Stimulated activated memory B cell treated with anti-CD40 and anti-IgM and Interleukin-4, amounts not matched to agents 10 μg/mL and 1 μg/mL and 100 μg/mL, for 72 hours (primary cell): ENCODE results near the gene NOXA1.

Source experiments
- ATAC-seq: fragments of 150-1000 bp; cut with Tn5 transposase; 2 replicates; pipeline ENCODE4 v1.10.0; 2021
- H3K27ac Mint-ChIP-seq: one replicate; pipeline ENCODE4 v1.8.0; 2022; ENCODE audit warnings: mild to moderate bottlenecking, mixed read lengths
- H3K27me3 Mint-ChIP-seq: one replicate; pipeline ENCODE4 v1.8.0; 2022; ENCODE audit warnings: mixed read lengths
- H3K36me3 Mint-ChIP-seq: one replicate; pipeline ENCODE4 v1.8.0; 2022; ENCODE audit warnings: mixed read lengths
- H3K4me1 Mint-ChIP-seq: one replicate; pipeline ENCODE4 v1.8.0; 2022; ENCODE audit warnings: mixed read lengths
- H3K4me3 Mint-ChIP-seq: one replicate; pipeline ENCODE4 v1.8.0; 2022; ENCODE audit warnings: mild to moderate bottlenecking, moderate library complexity, mixed read lengths
- H3K9me3 Mint-ChIP-seq: one replicate; pipeline ENCODE4 v1.8.0; 2022; ENCODE audit warnings: mixed read lengths

NOXA1 gene

DNA sequence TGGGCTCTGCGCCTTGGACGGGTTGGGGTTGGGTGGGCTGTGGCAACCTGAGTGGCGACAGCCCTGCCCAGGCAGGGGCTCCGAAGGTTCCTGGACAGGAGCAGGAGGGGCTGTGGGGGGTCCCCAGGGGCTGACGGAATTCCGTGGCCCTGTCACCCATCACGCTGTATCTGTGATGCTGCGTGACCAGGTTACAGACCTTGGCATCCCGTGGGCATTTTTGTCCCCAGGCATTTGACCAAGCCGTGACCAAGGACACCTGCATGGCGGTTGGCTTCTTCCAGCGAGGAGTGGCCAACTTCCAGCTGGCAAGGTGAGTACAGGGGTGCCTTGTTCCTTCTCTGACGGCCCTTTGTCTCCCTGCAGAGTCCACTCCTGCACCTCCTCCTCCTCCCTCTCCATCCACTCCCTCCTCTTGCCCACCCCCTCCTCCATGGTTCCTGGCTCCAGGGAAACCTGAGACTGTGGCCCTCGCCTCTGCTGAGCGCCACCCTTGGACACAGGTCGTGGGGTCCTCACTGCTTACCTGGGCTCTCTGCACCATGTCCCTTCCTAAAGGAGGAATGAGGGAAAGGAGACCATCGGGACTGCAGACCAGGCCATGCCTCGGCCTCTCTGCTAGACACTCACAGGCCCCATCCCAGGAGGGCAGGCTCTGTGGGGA lies 3.0 kb downstream of the NOXA1 start:
- peaks cover 4% of the 10 kb centered on the region for H3K27me3 Mint-ChIP-seq
- no peak overlapping the region for H3K27ac Mint-ChIP-seq
- peaks cover 26% of the 10 kb centered on the region for H3K4me1 Mint-ChIP-seq
- no peaks in the 10 kb centered on the region for H3K9me3 Mint-ChIP-seq
- H3K4me3 Mint-ChIP-seq = no peak overlapping the region
- no peak for ATAC-seq
- H3K36me3 Mint-ChIP-seq = no peaks in the 10 kb centered on the region

DNA sequence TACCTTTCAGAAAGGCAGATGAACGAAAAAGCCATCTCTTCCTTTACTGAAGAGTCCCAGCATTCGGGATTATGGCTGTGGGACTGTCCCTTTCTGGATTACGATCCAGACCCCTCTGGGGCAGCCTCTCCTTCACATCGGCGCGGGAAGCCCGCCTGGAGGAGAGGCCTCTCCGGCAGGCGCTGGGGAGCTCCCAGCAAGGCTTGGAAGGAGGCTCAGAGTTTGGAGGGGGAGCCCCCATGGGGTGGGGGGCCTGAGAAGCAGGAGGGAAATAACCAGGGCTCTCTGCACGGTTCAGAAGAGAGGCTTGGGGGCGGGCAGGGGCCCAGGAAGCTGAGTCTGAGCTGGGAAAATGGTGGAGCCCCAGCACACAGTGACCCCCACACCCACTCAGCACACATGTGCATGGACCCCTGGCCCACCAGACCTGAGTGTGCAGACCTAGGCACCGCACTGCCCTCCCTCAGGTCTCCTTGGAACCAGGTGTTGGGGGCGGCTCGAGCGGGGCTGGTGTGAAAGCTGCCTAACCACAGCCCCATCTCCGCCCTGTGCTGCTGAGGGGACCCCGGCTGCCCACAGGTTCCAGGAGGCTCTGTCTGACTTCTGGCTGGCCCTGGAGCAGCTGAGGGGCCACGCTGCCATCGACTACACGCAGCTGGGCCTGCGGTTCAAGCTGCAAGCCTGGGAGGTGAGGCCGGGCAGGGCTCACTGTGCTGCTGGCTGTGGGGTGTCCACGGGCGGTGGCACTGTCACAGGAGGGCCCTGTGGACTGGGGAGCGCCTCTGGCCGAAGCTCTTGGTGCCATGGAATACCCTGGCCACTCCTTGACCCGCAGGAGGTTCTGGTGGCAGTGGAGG lies 4.5 kb downstream of the NOXA1 start:
- Mint-ChIP-seq H3K9me3 (no peaks in the 10 kb centered on the region), H3K36me3 (no peaks in the 10 kb centered on the region), H3K27ac (no peak overlapping the region)

DNA sequence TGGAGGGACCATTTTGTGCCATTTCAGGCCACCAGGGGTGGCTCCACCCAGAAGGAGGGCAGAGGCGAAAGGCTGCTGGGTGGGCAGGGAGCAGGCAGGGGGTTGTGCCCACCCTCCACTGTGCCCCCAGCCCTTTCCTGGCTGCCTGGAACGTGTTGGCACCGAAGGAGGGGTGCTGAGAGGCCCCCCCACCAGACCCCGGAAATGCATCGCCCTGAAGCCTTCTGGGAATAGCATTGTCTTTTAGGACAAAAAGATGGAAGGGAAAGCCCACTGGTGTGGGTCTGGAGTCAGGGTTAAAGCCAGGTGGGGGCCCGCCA lies 5.1 kb downstream of the NOXA1 start:
- Mint-ChIP-seq H3K4me3 (no peak overlapping the region), H3K36me3 (no peaks in the 10 kb centered on the region), H3K9me3 (no peaks in the 10 kb centered on the region), H3K27ac (no peak overlapping the region), H3K27me3 (peaks cover 13% of the 10 kb centered on the region), H3K4me1 (peaks cover 21% of the 10 kb centered on the region)
- no peak for ATAC-seq

More for the DNA sequence above, 4.5 kb downstream of the NOXA1 start:
- Mint-ChIP-seq H3K4me3 (no peak overlapping the region), H3K27me3 (peaks cover 13% of the 10 kb centered on the region), H3K4me1 (peaks cover 21% of the 10 kb centered on the region)
- no peak for ATAC-seq

DNA sequence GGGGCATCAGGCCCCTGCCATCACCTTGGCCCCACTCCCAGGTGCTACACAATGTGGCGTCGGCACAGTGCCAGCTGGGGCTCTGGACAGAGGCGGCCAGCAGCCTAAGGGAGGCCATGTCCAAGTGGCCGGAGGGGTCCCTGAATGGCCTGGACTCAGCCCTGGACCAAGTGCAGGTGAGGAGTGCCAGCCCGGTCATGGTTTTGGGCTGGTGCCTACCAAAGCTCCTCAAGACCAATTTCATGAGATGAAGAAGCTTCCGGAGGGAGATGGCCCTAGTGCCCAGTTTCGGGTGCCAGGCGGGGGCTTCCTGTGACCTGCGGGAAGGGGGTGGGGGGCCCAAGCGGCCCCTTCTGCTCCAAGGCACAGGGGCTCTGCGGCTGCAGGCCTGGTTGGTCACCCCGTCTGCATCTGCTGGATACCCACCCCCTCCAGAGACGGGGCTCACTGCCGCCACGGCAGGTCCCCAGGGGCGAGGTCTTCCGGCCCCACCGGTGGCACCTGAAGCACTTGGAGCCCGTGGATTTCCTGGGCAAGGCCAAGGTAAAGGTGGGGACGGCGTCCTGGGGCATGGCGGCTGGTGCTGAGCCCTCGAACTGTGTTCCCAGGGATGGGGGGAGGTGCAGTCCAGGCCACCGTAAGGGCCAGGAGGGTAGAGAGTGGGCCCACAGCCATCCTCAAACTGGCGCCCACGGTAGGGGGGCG lies 5.8 kb downstream of the NOXA1 start:
- ATAC-seq = no peak
- Mint-ChIP-seq H3K27ac (no peak overlapping the region), H3K4me3 (peak overlapping the region; percentile 58), H3K9me3 (no peaks in the 10 kb centered on the region), H3K4me1 (peaks cover 21% of the 10 kb centered on the region), H3K27me3 (peaks cover 13% of the 10 kb centered on the region), H3K36me3 (no peaks in the 10 kb centered on the region)

DNA sequence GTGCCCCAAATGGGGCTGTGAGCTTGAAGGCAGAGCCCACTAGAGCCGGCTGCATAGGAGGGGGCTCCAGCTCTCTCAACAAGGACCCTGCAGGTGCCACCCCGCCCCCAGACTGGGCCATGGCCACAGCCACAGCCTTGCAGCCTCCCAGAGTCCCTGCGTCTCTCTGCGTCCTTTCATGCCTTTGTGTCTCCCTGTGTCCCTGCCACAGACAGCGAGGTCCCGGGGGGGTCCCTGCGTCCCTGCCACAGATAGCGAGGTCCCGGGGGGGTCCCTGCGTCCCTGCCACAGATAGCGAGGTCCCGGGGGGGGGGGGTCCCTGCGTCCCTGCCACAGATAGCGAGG lies 6.3 kb downstream of the NOXA1 start:
- Mint-ChIP-seq H3K36me3 (no peaks in the 10 kb centered on the region), H3K4me1 (peaks cover 19% of the 10 kb centered on the region), H3K27ac (no peak overlapping the region), H3K4me3 (peak overlapping the region; percentile 58), H3K27me3 (peaks cover 18% of the 10 kb centered on the region), H3K9me3 (no peaks in the 10 kb centered on the region)
- no peak for ATAC-seq

DNA sequence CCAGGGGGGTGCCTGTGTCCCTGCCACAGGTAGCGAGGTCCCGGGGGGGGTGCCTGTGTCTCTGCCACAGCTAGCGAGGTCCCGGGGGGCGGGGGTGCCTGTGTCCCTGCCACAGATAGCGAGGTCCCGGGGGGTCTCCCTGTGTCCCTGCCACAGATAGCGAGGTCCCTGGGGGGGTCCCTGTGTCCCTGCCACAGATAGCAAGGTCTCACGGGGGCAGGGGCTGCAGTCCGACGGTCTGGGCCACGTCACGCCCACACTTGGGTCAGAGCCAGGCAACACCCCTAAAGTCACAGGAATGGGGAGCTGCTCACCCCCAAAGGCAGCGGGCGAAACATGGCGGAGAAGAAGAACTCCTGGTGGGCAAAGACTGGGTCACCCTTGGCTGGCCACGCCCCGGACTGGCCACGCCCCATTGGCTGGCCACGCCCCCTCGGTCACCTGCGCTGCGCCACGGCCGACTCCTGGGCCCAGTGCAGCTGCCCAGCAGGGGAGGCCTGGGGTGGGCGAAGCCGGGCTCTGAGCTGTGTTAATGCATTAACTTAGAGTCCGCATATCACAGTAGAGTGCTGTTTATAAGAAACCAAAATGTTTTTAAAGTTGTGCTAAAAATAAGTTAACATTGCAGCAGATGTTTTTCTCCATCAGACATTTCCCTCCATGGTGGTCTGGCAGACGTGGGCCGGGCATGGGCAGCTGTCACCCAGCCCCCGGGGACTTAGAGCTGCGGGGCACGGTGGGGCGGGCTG lies 7.0 kb downstream of the NOXA1 start:
- peak; percentile 45 for ATAC-seq
- Mint-ChIP-seq H3K4me3 (peak overlapping the region; percentile 47), H3K4me1 (peaks cover 14% of the 10 kb centered on the region), H3K27me3 (peaks cover 24% of the 10 kb centered on the region), H3K9me3 (no peaks in the 10 kb centered on the region), H3K36me3 (no peaks in the 10 kb centered on the region), H3K27ac (no peak overlapping the region)

DNA sequence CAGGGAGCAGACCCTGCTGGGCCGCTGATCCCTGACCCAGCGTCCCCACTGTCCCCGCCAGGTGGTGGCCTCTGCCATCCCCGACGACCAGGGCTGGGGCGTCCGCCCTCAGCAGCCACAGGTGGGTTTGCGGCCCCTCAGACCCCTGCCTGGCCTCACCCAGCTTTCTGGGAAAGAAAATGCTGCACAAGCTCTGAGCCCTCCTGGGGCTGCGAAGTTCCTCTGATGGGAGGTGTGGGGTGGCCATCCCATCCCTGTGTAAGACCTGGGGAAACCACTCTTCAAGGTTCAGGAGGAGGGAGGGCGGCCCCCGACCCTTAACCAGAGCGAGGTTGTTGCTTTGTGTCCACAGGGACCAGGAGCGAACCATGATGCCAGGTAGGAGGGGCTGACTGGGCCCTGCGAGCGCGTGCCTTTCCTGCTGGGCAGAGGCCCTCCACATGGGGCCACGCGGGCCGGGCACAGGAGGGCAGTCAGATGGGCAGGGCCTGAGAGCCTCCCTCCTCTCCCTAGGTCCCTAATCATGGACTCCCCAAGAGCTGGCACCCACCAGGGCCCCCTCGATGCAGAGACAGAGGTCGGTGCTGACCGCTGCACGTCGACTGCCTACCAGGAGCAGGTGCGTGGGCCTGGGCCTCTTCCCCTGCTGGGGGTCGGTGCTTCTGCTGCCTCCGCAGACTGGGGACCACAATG lies 7.7 kb downstream of the NOXA1 start:
- Mint-ChIP-seq H3K27me3 (peaks cover 31% of the 10 kb centered on the region), H3K27ac (no peak overlapping the region)

DNA sequence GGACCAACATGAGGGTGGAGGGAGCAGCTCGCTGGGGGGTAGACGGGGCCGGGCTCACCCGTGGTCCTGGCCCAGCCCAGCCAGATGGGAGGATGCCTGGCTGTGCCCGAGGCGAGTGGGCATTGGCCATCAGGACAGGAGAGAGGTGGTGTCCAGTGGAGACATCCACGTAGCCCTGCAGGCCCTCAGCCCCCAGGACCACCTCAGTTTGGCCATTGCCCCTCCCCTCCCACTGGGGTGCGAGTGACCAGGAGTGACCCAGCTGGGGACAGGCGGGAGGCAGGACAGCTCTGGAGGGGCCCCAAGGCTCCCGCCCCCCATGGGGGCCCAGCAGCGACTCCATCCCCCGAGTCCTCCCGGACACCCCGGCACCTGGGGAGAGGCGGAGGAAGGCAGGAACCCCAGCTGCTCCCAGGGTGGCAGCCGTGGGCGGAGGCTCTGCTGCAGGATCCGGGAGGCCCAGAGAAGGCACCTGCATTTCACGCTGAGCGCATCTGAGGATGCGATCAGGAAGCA lies 8.3 kb downstream of the NOXA1 start:
- Mint-ChIP-seq H3K27me3 (peaks cover 31% of the 10 kb centered on the region), H3K9me3 (no peaks in the 10 kb centered on the region), H3K4me3 (no peak overlapping the region), H3K27ac (no peak overlapping the region), H3K4me1 (peaks cover 14% of the 10 kb centered on the region), H3K36me3 (no peaks in the 10 kb centered on the region)
- no peak for ATAC-seq

More for the DNA sequence above, 7.7 kb downstream of the NOXA1 start:
- no peaks in the 10 kb centered on the region for H3K36me3 Mint-ChIP-seq
- H3K9me3 Mint-ChIP-seq = no peaks in the 10 kb centered on the region
- H3K4me3 Mint-ChIP-seq = no peak overlapping the region
- no peak for ATAC-seq
- peaks cover 14% of the 10 kb centered on the region for H3K4me1 Mint-ChIP-seq

DNA sequence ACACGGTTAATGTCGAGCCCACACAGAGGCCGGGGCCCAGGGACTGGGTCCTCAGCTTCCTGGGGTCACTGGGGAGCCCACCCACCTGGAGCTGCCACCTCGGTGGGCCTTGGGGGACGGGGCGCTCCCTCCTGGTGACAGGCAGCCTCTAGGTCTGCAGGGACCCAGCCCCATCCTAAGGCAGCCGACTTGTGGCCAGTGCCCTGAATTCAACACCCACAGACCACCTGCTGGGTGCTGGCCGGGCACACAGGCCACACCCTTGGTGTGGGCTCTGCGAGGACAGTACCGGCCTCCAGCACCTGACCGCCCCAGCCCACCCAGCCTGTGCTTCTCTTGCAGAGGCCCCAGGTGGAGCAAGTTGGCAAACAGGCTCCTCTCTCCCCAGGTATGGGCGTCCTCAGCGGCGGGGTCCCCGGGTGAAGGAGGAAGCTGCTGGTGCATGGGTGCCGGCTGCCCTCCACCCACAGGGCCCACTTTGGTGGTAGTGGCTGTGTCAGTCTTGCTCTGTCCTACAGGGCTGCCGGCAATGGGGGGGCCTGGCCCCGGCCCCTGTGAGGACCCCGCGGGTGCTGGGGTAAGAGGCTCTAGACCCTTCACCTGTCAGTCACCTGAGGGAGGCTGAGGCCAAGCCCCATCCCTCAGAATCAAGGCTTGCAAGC lies 9.6 kb downstream of the NOXA1 start:
- no peak for ATAC-seq
- no peak overlapping the region for H3K4me3 Mint-ChIP-seq
- H3K27me3 Mint-ChIP-seq = peaks cover 36% of the 10 kb centered on the region
- no peaks in the 10 kb centered on the region for H3K9me3 Mint-ChIP-seq
- H3K27ac Mint-ChIP-seq = no peak overlapping the region
- H3K36me3 Mint-ChIP-seq = no peaks in the 10 kb centered on the region
- peaks cover 14% of the 10 kb centered on the region for H3K4me1 Mint-ChIP-seq

DNA sequence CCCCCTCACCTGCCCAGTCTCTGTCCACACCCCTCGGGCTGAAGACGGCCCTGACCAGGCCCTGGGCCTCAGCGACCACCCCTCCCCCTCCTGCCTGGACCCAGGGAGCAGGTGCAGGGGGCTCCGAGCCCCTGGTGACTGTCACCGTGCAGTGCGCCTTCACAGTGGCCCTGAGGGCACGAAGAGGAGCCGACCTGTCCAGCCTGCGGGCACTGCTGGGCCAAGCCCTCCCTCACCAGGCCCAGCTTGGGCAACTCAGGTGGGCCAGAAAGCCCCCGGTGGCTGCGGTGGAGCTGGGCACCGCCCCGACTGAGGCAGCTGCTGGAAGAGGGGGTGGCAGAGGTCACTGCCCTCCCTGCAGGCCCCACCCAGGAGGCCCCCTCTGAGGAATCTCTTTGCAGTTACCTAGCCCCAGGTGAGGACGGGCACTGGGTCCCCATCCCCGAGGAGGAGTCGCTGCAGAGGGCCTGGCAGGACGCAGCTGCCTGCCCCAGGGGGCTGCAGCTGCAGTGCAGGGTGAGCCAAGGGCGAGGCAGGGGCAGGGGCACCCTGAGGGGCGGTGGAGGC lies 10.2 kb downstream of the NOXA1 start:
- H3K27me3 Mint-ChIP-seq = peaks cover 41% of the 10 kb centered on the region
- H3K27ac Mint-ChIP-seq = no peak overlapping the region
- ATAC-seq = no peak
- H3K9me3 Mint-ChIP-seq = no peaks in the 10 kb centered on the region
- H3K4me1 Mint-ChIP-seq = peaks cover 14% of the 10 kb centered on the region
- H3K4me3 Mint-ChIP-seq = no peak overlapping the region
- no peaks in the 10 kb centered on the region for H3K36me3 Mint-ChIP-seq

DNA sequence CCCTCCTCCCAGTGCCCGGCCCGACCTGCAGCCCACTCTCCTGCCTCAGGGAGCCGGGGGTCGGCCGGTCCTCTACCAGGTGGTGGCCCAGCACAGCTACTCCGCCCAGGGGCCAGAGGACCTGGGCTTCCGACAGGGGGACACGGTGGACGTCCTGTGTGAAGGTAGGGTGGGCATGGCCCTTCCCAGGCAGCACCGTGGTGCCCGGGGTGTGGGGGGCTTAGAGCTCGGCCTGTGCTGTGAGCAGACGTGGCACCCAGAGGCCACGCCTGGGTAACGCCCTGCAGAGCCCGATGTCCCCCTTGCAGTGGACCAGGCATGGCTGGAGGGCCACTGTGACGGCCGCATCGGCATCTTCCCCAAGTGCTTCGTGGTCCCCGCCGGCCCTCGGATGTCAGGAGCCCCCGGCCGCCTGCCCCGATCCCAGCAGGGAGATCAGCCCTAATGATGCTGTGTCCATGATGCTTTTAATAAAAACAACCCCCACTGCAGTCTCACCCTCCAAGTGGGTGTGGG lies 10.8 kb downstream of the NOXA1 start:
- Mint-ChIP-seq H3K36me3 (no peaks in the 10 kb centered on the region), H3K9me3 (no peaks in the 10 kb centered on the region)

DNA sequence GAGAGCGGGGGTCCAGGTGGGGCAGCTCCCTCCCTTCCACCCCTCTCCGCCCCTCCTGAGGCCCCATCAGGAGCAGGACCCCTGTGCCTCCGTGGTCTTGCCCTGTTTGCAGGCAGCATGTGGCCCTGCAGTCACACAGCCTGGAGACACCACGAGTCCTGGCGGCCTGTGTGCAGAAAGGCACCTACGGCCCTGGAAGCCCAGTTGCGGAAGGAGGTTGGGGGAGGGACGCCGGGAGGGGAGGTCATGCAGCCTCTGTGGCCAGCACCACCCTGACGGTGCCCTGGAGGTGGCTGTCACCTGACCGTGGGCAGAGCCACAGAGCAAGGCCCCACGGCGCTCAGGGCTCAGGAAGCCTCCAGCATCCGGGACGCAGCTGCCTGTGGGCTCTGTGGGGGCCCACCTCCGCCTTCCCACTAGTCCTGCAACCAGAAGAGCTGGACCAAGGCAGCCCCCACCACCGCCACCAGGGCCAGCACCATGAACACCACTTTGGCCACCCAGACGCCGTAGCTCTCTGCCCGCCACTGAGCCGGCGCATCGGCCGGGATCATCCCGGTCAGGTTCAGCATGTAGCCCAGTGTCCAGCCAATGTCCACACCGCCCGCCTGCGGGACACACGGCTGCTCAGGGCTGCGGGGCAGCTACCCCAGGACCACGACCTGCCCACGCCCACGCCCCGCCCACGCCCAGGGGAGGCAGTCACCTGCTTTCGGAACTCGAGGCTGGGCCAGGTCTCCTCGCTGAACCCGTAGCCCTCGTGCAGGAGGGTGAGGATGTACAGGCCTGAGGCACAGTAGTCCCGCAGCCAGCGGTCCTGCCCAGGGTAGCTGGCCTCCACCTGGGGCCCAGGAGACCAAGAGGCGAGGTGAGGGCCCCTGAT lies 11.5 kb downstream of the NOXA1 start:
- Mint-ChIP-seq H3K27ac (no peak overlapping the region), H3K36me3 (no peaks in the 10 kb centered on the region), H3K9me3 (no peaks in the 10 kb centered on the region), H3K27me3 (peaks cover 52% of the 10 kb centered on the region), H3K4me1 (peaks cover 2% of the 10 kb centered on the region), H3K4me3 (no peak overlapping the region)
- no peak for ATAC-seq

More for the DNA sequence above, 10.8 kb downstream of the NOXA1 start:
- Mint-ChIP-seq H3K4me3 (no peak overlapping the region), H3K27me3 (peaks cover 44% of the 10 kb centered on the region), H3K4me1 (peaks cover 9% of the 10 kb centered on the region), H3K27ac (no peak overlapping the region)
- ATAC-seq = no peak

DNA sequence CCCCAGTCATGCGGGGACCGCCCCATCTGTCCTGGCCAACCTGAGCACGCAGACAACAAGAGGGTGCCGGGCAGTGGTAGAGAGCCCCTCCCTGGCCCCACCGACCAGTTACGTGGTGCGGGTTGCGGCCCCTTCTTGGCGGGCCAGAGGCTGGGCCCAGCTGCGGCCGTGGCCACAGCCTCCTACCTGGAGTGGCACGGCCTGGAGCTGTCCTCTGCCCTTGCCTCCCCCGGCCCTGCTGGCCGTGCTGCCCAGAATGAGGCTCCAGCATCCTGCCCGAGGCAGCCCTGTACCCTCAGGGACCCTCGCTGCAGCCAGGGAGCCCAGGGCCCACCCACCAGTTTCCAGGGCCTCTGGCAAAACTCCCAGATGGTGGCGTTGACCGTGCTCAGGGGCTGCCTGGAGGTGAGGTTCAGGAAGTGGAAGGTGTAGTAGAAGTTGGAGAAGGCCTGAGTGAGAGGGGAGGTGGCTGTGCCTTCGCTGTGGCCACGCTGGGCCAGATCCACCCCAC lies 12.2 kb downstream of the NOXA1 start:
- Mint-ChIP-seq H3K9me3 (no peaks in the 10 kb centered on the region), H3K27me3 (peaks cover 54% of the 10 kb centered on the region), H3K4me1 (no peaks in the 10 kb centered on the region), H3K36me3 (no peaks in the 10 kb centered on the region), H3K4me3 (no peak overlapping the region), H3K27ac (no peak overlapping the region)
- no peak for ATAC-seq
